GM12874 (cell line): ENCODE results near the gene UGCG.

Experiments used
- CTCF ChIP-seq: IDR thresholded peaks from 2 replicates; pipeline ENCODE4 v1.5.1; 2011; ENCODE audit warnings: low read depth, mild to moderate bottlenecking, control low read depth, low read length, moderate library complexity; ENCODE audit not compliant: insufficient read depth

UGCG gene

GRCh38 chr9:111876179-111876578, 20.4 kb upstream of the UGCG start:
- TF ChIP-seq CTCF: no peak

GRCh38 chr9:111877420-111877819, 19.2 kb upstream of the UGCG start:
- TF ChIP-seq CTCF: no peak

GRCh38 chr9:111878946-111879345, 17.7 kb upstream of the UGCG start:
- TF ChIP-seq CTCF: no peak

- TF ChIP-seq CTCF: no peak
Measured at GRCh38 chr9:111886983-111887718, 9.5 kb upstream of the UGCG start.

GRCh38 chr9:111890334-111890733, 6.3 kb upstream of the UGCG start:
- TF ChIP-seq CTCF: no peak

- TF ChIP-seq CTCF: no peak
Measured at GRCh38 chr9:111891910-111892499, 4.6 kb upstream of the UGCG start.

GRCh38 chr9:111896942-111897600, 457 bp downstream of the UGCG start:
- 0 out of 2 replicates have a peak, but pooled peaks have one; percentile 9 for TF ChIP-seq CTCF
